GM19328 (cell line): ENCODE results near the gene COX5B.
"Not testable (repeated sequence)": the region's sequence is repeated elsewhere in the genome, so short reads cannot be mapped to it uniquely, and the experiment has no call there.

Experiments used
- ATAC-seq: cut with Tn5 transposase; IDR thresholded peaks from one replicate; pipeline ENCODE4 v1.9.1; 2021; ENCODE audit warnings: mild to moderate bottlenecking, moderate library complexity; ENCODE audit not compliant: unreplicated experiment

The COX5B gene

GRCh38 chr2:97645695-97646629, at the start of gene COX5B:
TSS of gene COX5B (plus strand) at chr2:97646062. CDS start at chr2:97646087, 25 bp downstream.
- ATAC-seq = peak; percentile 95

GRCh38 chr2:97596180-97596579, 49.7 kb upstream of the COX5B start:
- not testable (repeated sequence) for ATAC-seq

GRCh38 chr2:97601537-97601936, 44.3 kb upstream of the COX5B start:
- not testable (repeated sequence) for ATAC-seq

- ATAC-seq = not testable (repeated sequence)
Observed at GRCh38 chr2:97605109-97605508, 40.8 kb upstream of the COX5B start.

- ATAC-seq = not testable (repeated sequence)
Observed at GRCh38 chr2:97605524-97606339, 40.1 kb upstream of the COX5B start.

GRCh38 chr2:97608745-97609144, 37.1 kb upstream of the COX5B start:
- not testable (repeated sequence) for ATAC-seq

- not testable (repeated sequence) for ATAC-seq
Observed at GRCh38 chr2:97611895-97612294, 34.0 kb upstream of the COX5B start.

GRCh38 chr2:97615746-97616145, 30.1 kb upstream of the COX5B start:
- not testable (repeated sequence) for ATAC-seq

GRCh38 chr2:97617911-97618310, 28.0 kb upstream of the COX5B start:
- ATAC-seq = no peak

- ATAC-seq = not testable (repeated sequence)
Observed at GRCh38 chr2:97618939-97619827, 26.7 kb upstream of the COX5B start.

GRCh38 chr2:97620492-97620891, 25.4 kb upstream of the COX5B start:
- ATAC-seq = not testable (repeated sequence)

- not testable (repeated sequence) for ATAC-seq
Observed at GRCh38 chr2:97622976-97623375, 22.9 kb upstream of the COX5B start.

- ATAC-seq = not testable (repeated sequence)
Observed at GRCh38 chr2:97625354-97626048, 20.4 kb upstream of the COX5B start.

GRCh38 chr2:97626049-97626430, 19.8 kb upstream of the COX5B start:
- not testable (repeated sequence) for ATAC-seq

- ATAC-seq = no peak
Observed at GRCh38 chr2:97644023-97644717, 1.7 kb upstream of the COX5B start.

- peak; percentile 23 for ATAC-seq
Observed at GRCh38 chr2:97645112-97645694, 659 bp upstream of the COX5B start.

- ATAC-seq = no peak
Observed at GRCh38 chr2:97646977-97647376, 1.1 kb downstream of the COX5B start.

- no peak for ATAC-seq
Observed at GRCh38 chr2:97651114-97651513, 5.3 kb downstream of the COX5B start.

- ATAC-seq = no peak
Observed at GRCh38 chr2:97653473-97653872, 7.6 kb downstream of the COX5B start.
